Activated naive CD4-positive, alpha-beta T cell treated with anti-CD3 and anti-CD28 coated beads, Interleukin-2, amount 50 U/mL, for 16 hours (primary cell): ENCODE data around the gene UCHL5.

ENCODE experiments used
- DNase-seq: peaks from one replicate; pipeline ENCODE4 v3.0.0-alpha.2; 2020

UCHL5 gene

GRCh38 chr1:193059282-193060114 is at the start of gene UCHL5, which contains the start of gene RO60:
Gene UCHL5, minus strand, starts transcription at chr1:193059360. Its CDS starts 100 bp downstream, at chr1:193059260.
Gene RO60, plus strand, starts transcription at chr1:193059612. Its CDS starts 9,443 bp downstream, at chr1:193069055.
- DNase-seq, result peak; percentile 92

- no peak for DNase-seq
Measured at GRCh38 chr1:193108471-193108870, 49.3 kb upstream of the UCHL5 start.

GRCh38 chr1:193105821-193106177 is 46.6 kb upstream of the UCHL5 start:
- DNase-seq, result no peak

- DNase-seq, result peak; percentile 64
Measured at GRCh38 chr1:193104907-193105820, 46.0 kb upstream of the UCHL5 start, which contains the start of gene GLRX2. Gene GLRX2, minus strand, starts transcription at chr1:193105414. Its CDS starts 32 bp downstream, at chr1:193105382.

- DNase-seq, result peak; percentile 17
Measured at GRCh38 chr1:193104502-193104906, 45.3 kb upstream of the UCHL5 start.

- DNase-seq, result no peak
Measured at GRCh38 chr1:193103759-193104501, 44.8 kb upstream of the UCHL5 start.

GRCh38 chr1:193102662-193103061 is 43.5 kb upstream of the UCHL5 start:
- no peak for DNase-seq

- no peak for DNase-seq
Measured at GRCh38 chr1:193094112-193094511, 35.0 kb upstream of the UCHL5 start.

- DNase-seq, result no peak
Measured at GRCh38 chr1:193090865-193091264, 31.7 kb upstream of the UCHL5 start.

- DNase-seq, result no peak
Measured at GRCh38 chr1:193087893-193088292, 28.7 kb upstream of the UCHL5 start.

- no peak for DNase-seq
Measured at GRCh38 chr1:193086342-193086741, 27.2 kb upstream of the UCHL5 start.

- DNase-seq, result no peak
Measured at GRCh38 chr1:193085263-193085662, 26.1 kb upstream of the UCHL5 start.

GRCh38 chr1:193083365-193084088 is 24.4 kb upstream of the UCHL5 start:
- DNase-seq, result no peak

- DNase-seq, result no peak
Measured at GRCh38 chr1:193079187-193079586, 20.0 kb upstream of the UCHL5 start.

GRCh38 chr1:193077991-193078390 is 18.8 kb upstream of the UCHL5 start:
- DNase-seq, result no peak

GRCh38 chr1:193070942-193071341 is 11.8 kb upstream of the UCHL5 start:
- no peak for DNase-seq

- no peak for DNase-seq
Measured at GRCh38 chr1:193070386-193070753, 11.2 kb upstream of the UCHL5 start.

GRCh38 chr1:193069748-193070385 is 10.7 kb upstream of the UCHL5 start:
- no peak for DNase-seq

- no peak for DNase-seq
Measured at GRCh38 chr1:193068013-193068412, 8.9 kb upstream of the UCHL5 start.

- DNase-seq, result no peak
Measured at GRCh38 chr1:193066606-193067005, 7.4 kb upstream of the UCHL5 start.

- DNase-seq, result no peak
Measured at GRCh38 chr1:193065954-193066353, 6.8 kb upstream of the UCHL5 start.
